Measurements from ENCODE around the gene PSMB11. TPM values are rescaled to one million over a fixed set of nuclear protein-coding genes. Genes with fewer than 3 reads are reported as not detected.
A peak's percentile ranks its signal among the peaks of the same experiment; 100 is the strongest.

PSMB11 gene
- total and polyA plus RNA-seq, 2 donors (not counting 1 experiment from before 2014, with no cell fraction given), result not detected

GRCh38 chr14:23006544-23007419 is 35.2 kb upstream of the PSMB11 start:
- peaks cover 24 to 32% of the 10 kb centered on the region in 2 donors for H3K4me1 ChIP-seq (ENCODE audit: control insufficient read depth in 2 of 2, insufficient read depth in 2 of 2, low read length in 2 of 2)
- ChIA-PET CTCF (interaction anchor here (0.6 to 6.7 kb wide), 29 partner anchors 10 to 437 kb away, joined by 3 to 89 read pairs (median 5); partner anchors contain the start of genes AJUBA, CDH24, DAD1 and HAUS4), POLR2A (interaction anchor here (0.6 to 2.2 kb wide), 9 partner anchors 11 to 184 kb away, joined by 3 to 20 read pairs (median 6); partner anchors contain the start of genes ACIN1, C14orf119, PRMT5 and PSMB5)
- no peaks in the 10 kb centered on the region for H4K20me1 ChIP-seq (ENCODE audit: control insufficient read depth, insufficient read depth, low read length, poor library complexity, severe bottlenecking)
- H3K27ac Mint-ChIP-seq, result peak overlapping the region; percentile 98
- H3K4me1 Mint-ChIP-seq, result peaks cover 42% of the 10 kb centered on the region
- peak overlapping the region; percentile 75 to 88 for H3K27ac ChIP-seq (ENCODE audit: low read length in 2 of 2)
- under 1% methylated on average over 62 of the region's 62 CpGs for WGBS (ENCODE audit: insufficient coverage)
- intact Hi-C loops (cut with micrococcal nuclease), result loop anchor here (1.0 to 10.0 kb wide), 8 partner anchors 20 to 417 kb away; partner anchors contain the start of genes ACIN1, BCL2L2, C14orf119 and CDH24
- TF ChIP-seq EZH2 (IDR thresholded peaks at IDR 0.05; ENCODE audit: borderline replicate concordance, insufficient read depth, low read depth, low read length, poor library complexity, severe bottlenecking), result no peak
- TF ChIP-seq CTCF (IDR thresholded peaks at IDR 0.05), result no peak
- H2AFZ ChIP-seq (ENCODE audit: insufficient read depth, low read depth, low read length, poor library complexity, severe bottlenecking), result peak overlapping the region; percentile 95
- peak overlapping the region; percentile 81 for H3K9ac ChIP-seq (ENCODE audit: low read length)
- H3K27me3 Mint-ChIP-seq, result no peaks in the 10 kb centered on the region
- no peaks in the 10 kb centered on the region for H3K9me3 Mint-ChIP-seq (ENCODE audit: insufficient read depth)
- H3K36me3 ChIP-seq (replicated peaks in 1 of 2; ENCODE audit: control extremely low read depth in 1 of 2, control insufficient read depth in 1 of 2, extremely low read depth in 1 of 2, insufficient read depth in 2 of 2, low read length in 1 of 2), result no peaks in the 10 kb centered on the region
- H3K4me3 ChIP-seq (ENCODE audit: control extremely low read depth in 1 of 5, extremely low read depth in 1 of 5, insufficient read depth in 1 of 5, low read depth in 2 of 5, low read length in 4 of 5), result peak overlapping the region; percentile 70 to 95 (median 85)
- H3K4me2 ChIP-seq (replicated peaks; ENCODE audit: low read depth, low read length, poor library complexity, severe bottlenecking), result peak overlapping the region; percentile 84
- peaks cover 7% of the 10 kb centered on the region for H3K79me2 ChIP-seq (ENCODE audit: control insufficient read depth, insufficient read depth, low read length)
- ATAC-seq (ENCODE audit: low read depth) (peak; percentile 91), DNase-seq (peak; percentile 98)
- H3K27me3 ChIP-seq (replicated peaks in 1 of 4; ENCODE audit: control extremely low read depth in 1 of 4, control insufficient read depth in 3 of 4, insufficient read depth in 4 of 4, low read length in 3 of 4), result no peaks in the 10 kb centered on the region
- peak overlapping the region; percentile 99 for H3K4me3 Mint-ChIP-seq
- no peaks in the 10 kb centered on the region for H3K9me3 ChIP-seq (ENCODE audit: control extremely low read depth in 1 of 3, control insufficient read depth in 2 of 3, insufficient read depth in 1 of 3, low read length in 2 of 3)
